ENCODE results near the gene DGKI. TPM values are rescaled to one million over a fixed set of nuclear protein-coding genes. Genes with fewer than 3 reads are reported as not detected.

DGKI gene
- total RNA-seq, 2 donors from 2014 or later: 4.4 to 5.9 TPM

GRCh38 chr7:137404660-137405317 is 442.0 kb downstream of the DGKI start:
- Histone ChIP-seq H3K27ac (no peak overlapping the region), H3K9me3 (no peaks in the 10 kb centered on the region), H3K36me3 (no peaks in the 10 kb centered on the region), H3K4me3 (no peak overlapping the region), H3K4me1 (no peaks in the 10 kb centered on the region), H3K27me3 (no peaks in the 10 kb centered on the region)
- DNase-seq (ENCODE audit: low spot score): no peak
- no peak for TF ChIP-seq CTCF (IDR thresholded peaks at IDR 0.05)

- Histone ChIP-seq H3K36me3 (no peaks in the 10 kb centered on the region), H3K4me3 (no peak overlapping the region), H3K9me3 (no peaks in the 10 kb centered on the region), H3K4me1 (no peaks in the 10 kb centered on the region), H3K27ac (no peak overlapping the region), H3K27me3 (no peaks in the 10 kb centered on the region)
- no peak for DNase-seq (ENCODE audit: low spot score)
- no peak for TF ChIP-seq CTCF (IDR thresholded peaks at IDR 0.05)
Measured at GRCh38 chr7:137403353-137403695, 443.4 kb downstream of the DGKI start.

- DNase-seq (ENCODE audit: low spot score): no peak
- no peaks in the 10 kb centered on the region for H3K9me3 ChIP-seq
- no peaks in the 10 kb centered on the region for H3K4me1 ChIP-seq
- H3K36me3 ChIP-seq: no peaks in the 10 kb centered on the region
- H3K27me3 ChIP-seq: no peaks in the 10 kb centered on the region
- no peak overlapping the region for H3K4me3 ChIP-seq
- no peak overlapping the region for H3K27ac ChIP-seq
- TF ChIP-seq CTCF (IDR thresholded peaks at IDR 0.05): no peak
Measured at GRCh38 chr7:137402536-137403352, 444.0 kb downstream of the DGKI start.

GRCh38 chr7:137399827-137400823 is 446.6 kb downstream of the DGKI start:
- Histone ChIP-seq H3K27me3 (no peaks in the 10 kb centered on the region), H3K4me1 (no peaks in the 10 kb centered on the region), H3K27ac (no peak overlapping the region), H3K36me3 (no peaks in the 10 kb centered on the region), H3K4me3 (no peak overlapping the region), H3K9me3 (no peaks in the 10 kb centered on the region)
- no peak for DNase-seq (ENCODE audit: low spot score)
- no peak for TF ChIP-seq CTCF (IDR thresholded peaks at IDR 0.05)

GRCh38 chr7:137396051-137396450 is 450.7 kb downstream of the DGKI start:
- Histone ChIP-seq H3K27me3 (no peaks in the 10 kb centered on the region), H3K4me1 (no peaks in the 10 kb centered on the region), H3K27ac (no peak overlapping the region), H3K9me3 (no peaks in the 10 kb centered on the region), H3K4me3 (no peak overlapping the region), H3K36me3 (no peaks in the 10 kb centered on the region)
- no peak for DNase-seq (ENCODE audit: low spot score)
- TF ChIP-seq CTCF (IDR thresholded peaks at IDR 0.05): no peak
